ENCODE measurements around the gene MALRD1.

Gene MALRD1

GRCh38 chr10:19373988-19374387 is 325.4 kb downstream of the MALRD1 start:
- no peak for DNase-seq (ENCODE audit: low spot score)

- no peak for DNase-seq (ENCODE audit: low spot score)
These were observed 337.3 kb downstream of the MALRD1 start for GRCh38 chr10:19385846-19386450.

- DNase-seq (ENCODE audit: low spot score): no peak
These were observed 360.3 kb downstream of the MALRD1 start for GRCh38 chr10:19408924-19409323.

- no peak for DNase-seq (ENCODE audit: low spot score)
These were observed 362.5 kb downstream of the MALRD1 start for GRCh38 chr10:19411119-19411518.

- DNase-seq (ENCODE audit: low spot score): peak; percentile 1
These were observed 363.9 kb downstream of the MALRD1 start for GRCh38 chr10:19412531-19412930.

GRCh38 chr10:19416164-19416563 is 367.6 kb downstream of the MALRD1 start:
- DNase-seq (ENCODE audit: low spot score): no peak

GRCh38 chr10:19417740-19418139 is 369.1 kb downstream of the MALRD1 start:
- DNase-seq (ENCODE audit: low spot score): no peak

- no peak for DNase-seq (ENCODE audit: low spot score)
These were observed 373.1 kb downstream of the MALRD1 start for GRCh38 chr10:19421674-19422073.

GRCh38 chr10:19426034-19426433 is 377.4 kb downstream of the MALRD1 start:
- no peak for DNase-seq (ENCODE audit: low spot score)

GRCh38 chr10:19431622-19432351 is 383.2 kb downstream of the MALRD1 start:
- no peak for DNase-seq (ENCODE audit: low spot score)

GRCh38 chr10:19449860-19450259 is 401.3 kb downstream of the MALRD1 start:
- DNase-seq (ENCODE audit: low spot score): no peak

GRCh38 chr10:19451356-19451755 is 402.8 kb downstream of the MALRD1 start:
- DNase-seq (ENCODE audit: low spot score): no peak

GRCh38 chr10:19451937-19452336 is 403.3 kb downstream of the MALRD1 start:
- no peak for DNase-seq (ENCODE audit: low spot score)

GRCh38 chr10:19453967-19454366 is 405.4 kb downstream of the MALRD1 start:
- no peak for DNase-seq (ENCODE audit: low spot score)

- DNase-seq (ENCODE audit: low spot score): no peak
These were observed 413.0 kb downstream of the MALRD1 start for GRCh38 chr10:19461588-19461987.

- no peak for DNase-seq (ENCODE audit: low spot score)
These were observed 418.1 kb downstream of the MALRD1 start for GRCh38 chr10:19466709-19467108.

- no peak for DNase-seq (ENCODE audit: low spot score)
These were observed 419.8 kb downstream of the MALRD1 start for GRCh38 chr10:19468413-19468812.

- no peak for DNase-seq (ENCODE audit: low spot score)
These were observed 420.9 kb downstream of the MALRD1 start for GRCh38 chr10:19469521-19469920.

- DNase-seq (ENCODE audit: low spot score): no peak
These were observed 431.3 kb downstream of the MALRD1 start for GRCh38 chr10:19479854-19480253.

- no peak for DNase-seq (ENCODE audit: low spot score)
These were observed 431.8 kb downstream of the MALRD1 start for GRCh38 chr10:19480353-19480752.

- no peak for DNase-seq (ENCODE audit: low spot score)
These were observed 434.8 kb downstream of the MALRD1 start for GRCh38 chr10:19483421-19483820.

- no peak for DNase-seq (ENCODE audit: low spot score)
These were observed 440.1 kb downstream of the MALRD1 start for GRCh38 chr10:19488592-19489280.

- no peak for DNase-seq (ENCODE audit: low spot score)
These were observed 442.6 kb downstream of the MALRD1 start for GRCh38 chr10:19491166-19491565.

Measured in hepatic stellate cell (primary cell).